Measurements from ENCODE around the gene WNT10A.

DNA sequence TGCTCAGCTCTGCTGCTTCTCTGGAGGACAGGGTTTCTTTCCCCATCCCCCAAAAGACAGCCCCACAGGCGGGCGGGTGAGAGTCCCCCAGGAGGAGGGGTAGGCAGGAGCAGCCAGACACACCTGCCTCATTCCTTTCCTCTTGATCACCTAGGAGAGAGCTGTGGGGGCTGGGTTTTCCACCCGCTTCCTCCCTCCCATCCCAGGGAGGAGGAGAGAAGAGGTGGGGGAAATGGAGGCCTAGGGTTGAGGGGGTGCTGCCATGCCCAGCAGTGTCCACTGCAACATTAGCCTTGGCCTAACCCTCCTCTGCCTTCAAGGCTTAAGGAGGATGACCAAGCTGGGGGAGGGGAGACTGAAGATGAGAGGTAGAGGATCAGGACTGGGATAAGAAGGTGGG, 14.7 kb downstream of the WNT10A start:
- TF ChIP-seq, protein P1, sequence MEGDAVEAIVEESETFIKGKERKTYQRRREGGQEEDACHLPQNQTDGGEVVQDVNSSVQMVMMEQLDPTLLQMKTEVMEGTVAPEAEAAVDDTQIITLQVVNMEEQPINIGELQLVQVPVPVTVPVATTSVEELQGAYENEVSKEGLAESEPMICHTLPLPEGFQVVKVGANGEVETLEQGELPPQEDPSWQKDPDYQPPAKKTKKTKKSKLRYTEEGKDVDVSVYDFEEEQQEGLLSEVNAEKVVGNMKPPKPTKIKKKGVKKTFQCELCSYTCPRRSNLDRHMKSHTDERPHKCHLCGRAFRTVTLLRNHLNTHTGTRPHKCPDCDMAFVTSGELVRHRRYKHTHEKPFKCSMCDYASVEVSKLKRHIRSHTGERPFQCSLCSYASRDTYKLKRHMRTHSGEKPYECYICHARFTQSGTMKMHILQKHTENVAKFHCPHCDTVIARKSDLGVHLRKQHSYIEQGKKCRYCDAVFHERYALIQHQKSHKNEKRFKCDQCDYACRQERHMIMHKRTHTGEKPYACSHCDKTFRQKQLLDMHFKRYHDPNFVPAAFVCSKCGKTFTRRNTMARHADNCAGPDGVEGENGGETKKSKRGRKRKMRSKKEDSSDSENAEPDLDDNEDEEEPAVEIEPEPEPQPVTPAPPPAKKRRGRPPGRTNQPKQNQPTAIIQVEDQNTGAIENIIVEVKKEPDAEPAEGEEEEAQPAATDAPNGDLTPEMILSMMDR (conservative IDR thresholded peaks at IDR 0.05; ENCODE audit: low read depth, low read length): no peak
- TF ChIP-seq EZH2 (IDR thresholded peaks at IDR 0.05; ENCODE audit: borderline replicate concordance, low read depth, low read length, poor library complexity, severe bottlenecking): no peak

All from A673 (cell line).